ENCODE results near the gene CDH13. TPM values are rescaled to one million over a fixed set of nuclear protein-coding genes. Genes with fewer than 3 reads are reported as not detected.

Gene CDH13
- total RNA-seq, 3 donors from 2014 or later, result 4.9 to 11.2 (median 9.8) TPM

DNA sequence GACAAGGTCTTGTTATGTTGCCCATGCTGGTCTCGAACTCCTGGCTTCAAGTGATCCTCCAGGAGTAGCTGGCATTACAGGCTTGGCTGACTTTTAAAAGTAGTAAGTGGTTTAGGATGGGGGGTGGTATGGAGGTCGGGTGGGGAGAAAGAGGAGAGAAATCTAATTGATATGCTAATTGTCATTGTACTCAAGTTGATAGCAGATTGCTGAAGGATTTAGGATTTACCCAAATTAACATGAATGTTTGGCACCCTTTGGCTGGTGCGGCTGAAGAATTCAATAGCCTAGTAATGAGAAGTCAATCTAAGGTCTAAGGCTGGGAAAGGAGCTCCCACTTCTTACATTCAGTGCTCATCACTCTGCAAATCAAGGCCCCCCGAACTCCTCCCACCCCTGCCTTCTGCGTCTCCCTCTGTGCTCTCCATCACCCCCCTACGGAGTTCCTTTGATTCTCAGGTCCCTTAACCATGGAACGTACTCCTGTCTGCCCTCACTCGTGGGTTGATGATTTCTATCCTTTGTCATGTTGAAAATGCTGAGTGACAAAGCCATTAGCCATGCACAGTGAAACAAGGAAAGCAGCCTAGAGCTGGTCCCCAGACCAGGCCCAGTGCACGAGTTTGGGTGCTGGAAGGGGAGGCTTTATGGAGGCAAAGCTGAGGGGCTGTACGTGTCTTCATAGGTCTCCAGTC is 17.3 kb downstream of the CDH13 start:
- intact Hi-C loops (cut with DNase I, micrococcal nuclease), result no loop called here
- H3K36me3 ChIP-seq (ENCODE audit: low read depth), result no peaks in the 10 kb centered on the region
- DNase-seq (no peak), ATAC-seq (no peak)
- no peaks in the 10 kb centered on the region for H3K4me1 ChIP-seq (ENCODE audit: low read depth)
- H3K9me3 ChIP-seq, result no peaks in the 10 kb centered on the region
- TF ChIP-seq, protein P1, sequence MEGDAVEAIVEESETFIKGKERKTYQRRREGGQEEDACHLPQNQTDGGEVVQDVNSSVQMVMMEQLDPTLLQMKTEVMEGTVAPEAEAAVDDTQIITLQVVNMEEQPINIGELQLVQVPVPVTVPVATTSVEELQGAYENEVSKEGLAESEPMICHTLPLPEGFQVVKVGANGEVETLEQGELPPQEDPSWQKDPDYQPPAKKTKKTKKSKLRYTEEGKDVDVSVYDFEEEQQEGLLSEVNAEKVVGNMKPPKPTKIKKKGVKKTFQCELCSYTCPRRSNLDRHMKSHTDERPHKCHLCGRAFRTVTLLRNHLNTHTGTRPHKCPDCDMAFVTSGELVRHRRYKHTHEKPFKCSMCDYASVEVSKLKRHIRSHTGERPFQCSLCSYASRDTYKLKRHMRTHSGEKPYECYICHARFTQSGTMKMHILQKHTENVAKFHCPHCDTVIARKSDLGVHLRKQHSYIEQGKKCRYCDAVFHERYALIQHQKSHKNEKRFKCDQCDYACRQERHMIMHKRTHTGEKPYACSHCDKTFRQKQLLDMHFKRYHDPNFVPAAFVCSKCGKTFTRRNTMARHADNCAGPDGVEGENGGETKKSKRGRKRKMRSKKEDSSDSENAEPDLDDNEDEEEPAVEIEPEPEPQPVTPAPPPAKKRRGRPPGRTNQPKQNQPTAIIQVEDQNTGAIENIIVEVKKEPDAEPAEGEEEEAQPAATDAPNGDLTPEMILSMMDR (IDR thresholded peaks at IDR 0.05), result no peak
- H3K4me3 ChIP-seq, result no peak overlapping the region

DNA sequence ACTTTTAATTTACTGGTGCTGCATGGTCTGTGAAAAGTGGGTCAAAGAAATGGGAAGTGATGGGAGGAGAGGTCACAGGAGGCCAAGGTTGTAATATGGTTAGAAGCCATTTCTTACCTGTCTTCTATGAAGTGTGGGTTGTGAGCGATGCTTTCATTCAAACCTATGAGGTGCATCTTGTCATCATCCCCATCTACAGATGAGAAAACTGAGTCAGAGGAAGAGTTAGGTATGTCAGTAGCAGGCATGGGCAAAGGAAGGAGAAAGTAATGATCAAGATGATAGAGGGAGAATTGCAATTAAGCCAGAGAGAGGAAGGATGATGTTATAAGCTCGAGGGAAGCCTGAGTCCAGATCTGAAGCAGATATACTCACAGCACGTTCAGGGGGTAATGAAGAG is 19.7 kb downstream of the CDH13 start:
- ATAC-seq, result no peak
- TF ChIP-seq, protein P1 (IDR thresholded peaks at IDR 0.05), result no peak
- Histone ChIP-seq H3K4me1 (ENCODE audit: low read depth) (no peaks in the 10 kb centered on the region), H3K36me3 (ENCODE audit: low read depth) (no peaks in the 10 kb centered on the region), H3K4me3 (no peak overlapping the region), H3K9me3 (no peaks in the 10 kb centered on the region)
- DNase-seq, result no peak
- intact Hi-C loops (cut with DNase I, micrococcal nuclease), result no loop called here

DNA sequence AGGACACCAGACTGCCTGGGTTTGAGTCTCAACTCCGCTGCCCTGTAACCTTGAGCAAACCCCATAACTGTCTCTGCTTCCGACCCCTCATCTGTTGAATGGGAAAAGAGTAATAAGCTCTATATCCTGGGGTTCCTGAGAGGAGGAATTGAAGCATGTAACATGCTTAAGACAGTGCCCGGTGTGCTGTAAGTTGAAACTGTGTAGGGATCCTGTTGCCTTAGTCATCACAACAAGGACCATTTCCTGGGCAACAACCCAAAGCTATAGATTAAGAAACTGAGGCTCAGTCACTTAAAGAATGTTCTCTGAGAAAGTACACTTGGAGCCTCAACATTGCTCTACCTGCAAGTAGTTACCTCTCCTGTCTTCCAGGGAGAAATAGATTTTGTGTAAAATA is 23.0 kb downstream of the CDH13 start:
- intact Hi-C loops (cut with DNase I, micrococcal nuclease), result no loop called here
- no peak for ATAC-seq
- TF ChIP-seq, protein P1 (IDR thresholded peaks at IDR 0.05), result no peak
- H3K9me3 ChIP-seq, result no peaks in the 10 kb centered on the region
- no peak overlapping the region for H3K4me3 ChIP-seq
- H3K36me3 ChIP-seq (ENCODE audit: low read depth), result no peaks in the 10 kb centered on the region
- DNase-seq, result no peak
- H3K4me1 ChIP-seq (ENCODE audit: low read depth), result peaks cover 9% of the 10 kb centered on the region

DNA sequence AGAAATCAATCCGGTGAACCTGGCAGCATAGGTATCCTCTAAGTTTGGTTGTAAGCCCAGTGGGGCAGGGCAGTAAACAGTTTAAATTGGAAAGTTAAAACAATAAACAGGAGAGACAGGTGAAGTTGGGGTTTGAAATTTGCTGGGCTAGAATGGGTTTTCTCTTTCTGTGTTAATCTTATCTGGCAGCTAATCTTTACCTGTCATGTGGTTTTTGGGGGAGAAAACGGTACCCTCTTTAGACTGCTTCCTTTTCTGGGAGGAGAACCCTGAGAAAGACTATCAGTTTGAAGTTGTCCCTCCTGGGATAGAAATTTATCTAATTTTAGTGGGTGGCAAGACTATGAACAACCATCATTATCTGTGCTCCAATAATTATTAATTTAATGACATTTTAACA is 24.0 kb downstream of the CDH13 start:
- ATAC-seq, result no peak
- no peaks in the 10 kb centered on the region for H3K36me3 ChIP-seq (ENCODE audit: low read depth)
- DNase-seq, result no peak

DNA sequence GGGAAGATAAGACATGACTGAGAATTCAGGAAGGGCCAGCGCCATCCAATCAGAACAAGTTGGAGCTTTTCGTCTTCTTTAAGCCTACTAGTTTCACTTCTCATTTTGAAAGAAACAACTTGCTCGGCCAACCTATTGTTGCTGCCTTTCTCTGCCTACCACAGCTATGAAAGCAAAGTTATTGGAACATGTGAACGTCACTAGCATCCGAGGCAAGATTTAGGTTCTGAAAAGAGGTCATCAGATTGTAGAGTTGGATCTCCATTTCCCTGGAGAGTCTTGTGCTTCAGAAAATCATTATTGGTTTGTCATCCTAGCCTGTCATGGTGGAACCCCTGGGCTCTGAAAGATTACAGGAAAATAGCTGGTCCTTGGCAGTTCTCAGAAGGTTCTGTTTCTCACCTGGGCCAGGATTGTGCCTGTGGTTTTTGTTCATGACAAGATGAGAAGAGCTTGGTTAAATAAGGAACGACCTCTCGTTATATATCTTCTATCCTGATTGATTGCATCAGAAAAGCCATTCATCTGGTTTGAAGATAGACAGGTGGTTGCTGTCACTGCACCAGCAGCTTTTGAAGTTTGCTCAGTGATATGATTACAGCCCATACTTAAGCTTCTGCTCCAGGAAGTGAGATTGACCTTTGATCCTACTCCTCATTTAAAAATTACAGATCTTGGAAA is 25.3 kb downstream of the CDH13 start:
- no peak overlapping the region for H3K4me3 ChIP-seq
- no peak for DNase-seq
- TF ChIP-seq, protein P1 (IDR thresholded peaks at IDR 0.05), result no peak
- intact Hi-C loops (cut with DNase I, micrococcal nuclease), result no loop called here
- ATAC-seq, result peak; percentile 82
- peaks cover 9% of the 10 kb centered on the region for H3K4me1 ChIP-seq (ENCODE audit: low read depth)
- H3K36me3 ChIP-seq (ENCODE audit: low read depth), result no peaks in the 10 kb centered on the region
- H3K9me3 ChIP-seq, result no peaks in the 10 kb centered on the region

More for the DNA sequence above, 24.0 kb downstream of the CDH13 start:
- H3K9me3 ChIP-seq, result no peaks in the 10 kb centered on the region
- intact Hi-C loops (cut with DNase I, micrococcal nuclease), result no loop called here
- TF ChIP-seq, protein P1 (IDR thresholded peaks at IDR 0.05), result no peak
- H3K4me1 ChIP-seq (ENCODE audit: low read depth), result peaks cover 9% of the 10 kb centered on the region
- no peak overlapping the region for H3K4me3 ChIP-seq

All from mucosa of descending colon (tissue), 3 donors.